ENCODE results near the gene CASS4.

GRCh38 chr20:56391596-56392131, 20.4 kb upstream of the CASS4 start:
- TF ChIP-seq CTCF (IDR thresholded peaks at IDR 0.05) = no peak
- TF ChIP-seq POLR2A (IDR thresholded peaks at IDR 0.05) = no peak

Measured in transverse colon (tissue), 3 donors.